Lung (tissue), 12 donors: ENCODE results near the gene PISD. TPM values are rescaled to one million over a fixed set of nuclear protein-coding genes. Genes with fewer than 3 reads are reported as not detected.

Source experiments
- ATAC-seq: fragments of 200-7000 bp; cut with Tn5 transposase; one replicate; pipeline ENCODE4 v1.9.1; 2020; ENCODE audit warnings: moderate number of reproducible peaks; ENCODE audit not compliant: insufficient read depth, low FRiP score
- DNase-seq, 3 donors: peaks; one replicate each; pipeline ENCODE4 v3.0.0-alpha.2; 2013 to 2017
- H3K27ac ChIP-seq, 2 donors: one replicate each; pipeline ENCODE4 v1.5.1; 2013; ENCODE audit warnings: mild to moderate bottlenecking in 2 of 2, moderate library complexity in 2 of 2, control low read depth in 1 of 2, inconsistent platforms in 1 of 2, low read depth in 1 of 2, low read length in 1 of 2
- H3K27me3 ChIP-seq, 3 donors: one replicate each; pipeline ENCODE4 v1.5.1; 2013; ENCODE audit warnings: low read length in 2 of 3; ENCODE audit not compliant: control insufficient read depth in 3 of 3, insufficient read depth in 3 of 3
- H3K36me3 ChIP-seq, 4 donors: one replicate each; pipeline ENCODE4 v1.5.1; 2013; ENCODE audit warnings: low read length in 4 of 4, mild to moderate bottlenecking in 1 of 4, moderate library complexity in 1 of 4; ENCODE audit not compliant: control insufficient read depth in 4 of 4, insufficient read depth in 4 of 4
- H3K4me1 ChIP-seq, 5 donors: one replicate each; pipeline ENCODE4 v1.5.1; 2013; ENCODE audit warnings: low read length in 5 of 5, mild to moderate bottlenecking in 2 of 5, moderate library complexity in 1 of 5; ENCODE audit not compliant: control insufficient read depth in 5 of 5, insufficient read depth in 5 of 5
- H3K4me3 ChIP-seq: one replicate; pipeline ENCODE4 v1.5.1; 2013; ENCODE audit warnings: mild to moderate bottlenecking, control low read depth, moderate library complexity
- H3K9ac ChIP-seq, 2 donors: one replicate each; pipeline ENCODE4 v1.5.1; 2013; ENCODE audit warnings: low read length in 2 of 2, control low read depth in 1 of 2; ENCODE audit not compliant: insufficient read depth in 1 of 2
- H3K9me3 ChIP-seq, 4 donors: one replicate each; pipeline ENCODE4 v1.5.1; 2013; ENCODE audit warnings: low read length in 3 of 4, mild to moderate bottlenecking in 1 of 4, moderate library complexity in 1 of 4; ENCODE audit not compliant: control insufficient read depth in 4 of 4, insufficient read depth in 3 of 4
- WGBS, 2 donors: extraction: QIAGEN DNeasy Blood & Tissue Kit; methylation state at CpG; one replicate each; pipeline ENCODE4 v1.1.7; 2013; 5-methylcytosine and 5-hydroxymethylcytosine counted together
- polyA plus RNA-seq, 2 donors: library from polyadenylated mRNA; stranded (reverse); fragments of 200-250 nt; gene quantifications; one replicate each; pipeline ENCODE4 v1.2.1, GENCODE V29; 2013
- total RNA-seq, 2 donors: library from RNA; depleted of rRNA in 1 of 2; stranded (reverse); fragments of >200 nt in 1 of 2; gene quantifications; one replicate each; pipeline ENCODE4 v1.2.1, GENCODE V29; 2014 to 2021
- TF ChIP-seq, protein P1 (sequence below): IDR thresholded peaks from 2 replicates; pipeline ENCODE4 v1.5.1; 2012; ENCODE audit warnings: mild to moderate bottlenecking; ENCODE audit errors: control extremely low read depth, extremely low read depth
- donor health status: control.
- donor health status: control.
- donor health status: Bipolar disorder and iron deficiency.
- donor health status: healthy.
- donor health status: DM: yes; HTN: yes; CAD: no.

The PISD gene
- total and polyA plus RNA-seq, 4 donors: 25.7 to 94.6 (median 46.8) TPM

DNA sequence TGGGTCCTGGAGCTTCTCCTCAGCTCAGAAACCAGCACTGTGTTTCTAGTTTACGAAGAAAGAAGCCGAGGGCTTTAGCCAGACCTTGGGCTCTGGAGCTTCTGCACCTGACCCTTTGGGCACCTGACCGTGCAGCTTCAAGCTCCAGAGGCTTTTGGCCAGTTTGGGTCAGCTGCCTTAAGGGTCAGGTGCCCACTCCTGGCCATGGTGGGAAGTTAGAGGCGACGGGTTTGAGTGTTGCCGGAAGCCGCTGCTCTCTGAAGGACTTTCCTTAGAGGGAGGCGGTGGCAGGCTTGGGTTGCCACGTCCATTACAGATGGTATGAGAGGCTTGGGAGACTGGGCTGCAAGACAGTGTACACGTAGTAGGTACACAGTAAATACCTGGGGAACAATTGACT lies 52.3 kb downstream of the PISD start:
- H3K4me3 ChIP-seq: no peak overlapping the region
- H3K9me3 ChIP-seq: no peaks in the 10 kb centered on the region
- DNase-seq (no peak), ATAC-seq (no peak)
- H3K27ac ChIP-seq: no peak overlapping the region
- H3K36me3 ChIP-seq: peaks cover 0 to 22% (median 0%) of the 10 kb centered on the region in 4 donors
- H3K9ac ChIP-seq: no peak overlapping the region
- TF ChIP-seq, protein P1, sequence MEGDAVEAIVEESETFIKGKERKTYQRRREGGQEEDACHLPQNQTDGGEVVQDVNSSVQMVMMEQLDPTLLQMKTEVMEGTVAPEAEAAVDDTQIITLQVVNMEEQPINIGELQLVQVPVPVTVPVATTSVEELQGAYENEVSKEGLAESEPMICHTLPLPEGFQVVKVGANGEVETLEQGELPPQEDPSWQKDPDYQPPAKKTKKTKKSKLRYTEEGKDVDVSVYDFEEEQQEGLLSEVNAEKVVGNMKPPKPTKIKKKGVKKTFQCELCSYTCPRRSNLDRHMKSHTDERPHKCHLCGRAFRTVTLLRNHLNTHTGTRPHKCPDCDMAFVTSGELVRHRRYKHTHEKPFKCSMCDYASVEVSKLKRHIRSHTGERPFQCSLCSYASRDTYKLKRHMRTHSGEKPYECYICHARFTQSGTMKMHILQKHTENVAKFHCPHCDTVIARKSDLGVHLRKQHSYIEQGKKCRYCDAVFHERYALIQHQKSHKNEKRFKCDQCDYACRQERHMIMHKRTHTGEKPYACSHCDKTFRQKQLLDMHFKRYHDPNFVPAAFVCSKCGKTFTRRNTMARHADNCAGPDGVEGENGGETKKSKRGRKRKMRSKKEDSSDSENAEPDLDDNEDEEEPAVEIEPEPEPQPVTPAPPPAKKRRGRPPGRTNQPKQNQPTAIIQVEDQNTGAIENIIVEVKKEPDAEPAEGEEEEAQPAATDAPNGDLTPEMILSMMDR: no peak
- no peaks in the 10 kb centered on the region for H3K27me3 ChIP-seq
- H3K4me1 ChIP-seq: peaks cover 0 to 10% (median 5%) of the 10 kb centered on the region in 5 donors
- WGBS, 2 donors: 93 to 94% methylated on average over 10 of the region's 10 CpGs

DNA sequence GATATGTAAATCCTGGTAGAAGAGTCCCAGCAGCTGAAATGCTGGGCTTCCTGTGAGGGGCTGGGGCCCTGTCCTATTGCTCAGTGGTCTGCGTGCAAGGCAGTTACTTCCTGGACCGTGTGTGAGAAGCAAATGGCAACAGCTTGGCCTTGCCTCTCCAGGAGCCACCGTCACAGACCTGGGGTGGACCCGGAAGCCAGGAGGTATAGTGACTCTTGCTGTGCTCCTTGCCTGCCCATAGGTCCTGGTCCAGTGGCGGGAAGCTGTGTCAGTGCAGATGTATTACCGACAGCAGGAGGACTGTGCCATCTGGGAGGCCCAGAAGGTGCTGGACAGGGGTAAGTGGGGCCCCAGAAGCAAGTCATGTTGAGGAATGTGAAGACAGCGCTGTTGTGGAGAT lies 54.3 kb downstream of the PISD start:
- no peaks in the 10 kb centered on the region for H3K27me3 ChIP-seq
- H3K36me3 ChIP-seq: peaks cover 0 to 18% (median under 1%) of the 10 kb centered on the region in 4 donors
- TF ChIP-seq, protein P1: no peak
- ATAC-seq (no peak), DNase-seq (no peak)
- H3K4me1 ChIP-seq: peaks cover 0 to 10% (median 3%) of the 10 kb centered on the region in 5 donors
- 93 to 95% methylated on average over 7 of the region's 7 CpGs for WGBS, 2 donors
- no peak overlapping the region for H3K4me3 ChIP-seq
- no peaks in the 10 kb centered on the region for H3K9me3 ChIP-seq
- H3K9ac ChIP-seq: no peak overlapping the region
- no peak overlapping the region for H3K27ac ChIP-seq

DNA sequence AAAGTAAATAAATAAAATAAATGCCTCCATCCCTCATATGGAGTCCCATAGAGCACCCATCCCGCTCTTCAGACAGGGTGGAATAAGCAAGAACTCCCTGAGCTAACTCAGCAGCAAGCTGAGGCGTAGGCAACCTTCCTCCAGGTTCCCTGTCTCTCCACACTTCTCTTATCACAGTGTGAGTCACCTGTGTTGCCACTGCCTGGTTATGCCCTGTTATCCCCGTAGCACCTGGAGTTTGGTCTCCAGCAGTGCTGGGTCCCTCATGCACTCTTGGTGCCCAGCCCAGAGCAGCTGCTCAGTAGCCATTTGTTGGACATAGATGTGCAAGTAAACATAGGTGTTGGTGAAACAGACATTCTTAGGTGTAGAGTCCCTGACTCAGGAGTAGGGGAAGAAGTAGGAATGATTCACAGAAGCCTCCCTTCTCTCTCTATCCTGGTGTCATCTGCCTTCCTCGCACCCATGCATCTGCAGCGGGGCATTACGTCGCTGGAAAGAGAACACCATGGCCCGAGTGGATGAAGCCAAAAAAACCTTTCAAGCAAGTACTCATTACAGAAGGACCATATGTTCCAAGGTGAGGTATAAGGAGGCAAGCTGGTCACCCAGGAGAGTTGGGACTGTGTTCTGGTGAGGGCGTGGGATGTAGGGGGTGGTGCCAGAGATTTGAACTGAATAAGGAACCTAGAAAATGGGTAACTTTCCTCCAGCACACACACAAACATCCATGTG lies 56.0 kb downstream of the PISD start:
- no peak overlapping the region for H3K4me3 ChIP-seq
- peaks cover 0 to 14% (median 2%) of the 10 kb centered on the region in 4 donors for H3K36me3 ChIP-seq
- DNase-seq (no peak), ATAC-seq (no peak)
- peaks cover 0 to 8% (median under 1%) of the 10 kb centered on the region in 5 donors for H3K4me1 ChIP-seq
- WGBS, 2 donors: 95 to 96% methylated on average over 9 of the region's 9 CpGs
- H3K27me3 ChIP-seq: no peaks in the 10 kb centered on the region
- H3K9me3 ChIP-seq: no peaks in the 10 kb centered on the region
- no peak overlapping the region for H3K9ac ChIP-seq
- TF ChIP-seq, protein P1: no peak
- no peak overlapping the region for H3K27ac ChIP-seq
